Activated naive CD8-positive, alpha-beta T cell treated with anti-CD3 and anti-CD28 coated beads, Interleukin-2, amount 10 ng/mL, durations not matched to agents 7 days and 5 days (primary cell): ENCODE measurements around the gene GPR61. TPM values are rescaled to one million over a fixed set of nuclear protein-coding genes. Genes with fewer than 3 reads are reported as not detected.

Experiments used
- ATAC-seq: fragments of 150-1000 bp; cut with Tn5 transposase; one replicate; pipeline ENCODE4 v1.10.0; 2021; ENCODE audit warnings: low read depth, moderate library complexity
- POLR2A ChIA-PET: fragments of 350-600 bp; sonication (Branson Sonifier 250); formaldehyde crosslinking; loops from one replicate; lab custom pipeline; 2021; ENCODE audit warnings: antibody characterized with exemption; lab: Charles Lee
- DNase-seq: peaks from one replicate; pipeline ENCODE4 v3.0.0; 2021
- H3K27ac Mint-ChIP-seq: one replicate; pipeline ENCODE4 v1.8.0; 2022; ENCODE audit warnings: mild to moderate bottlenecking, mixed read lengths
- H3K27me3 Mint-ChIP-seq: one replicate; pipeline ENCODE4 v1.8.0; 2022; ENCODE audit warnings: mild to moderate bottlenecking, moderate library complexity, mixed read lengths
- H3K36me3 Mint-ChIP-seq: one replicate; pipeline ENCODE4 v1.8.0; 2021; ENCODE audit warnings: mild to moderate bottlenecking, mixed read lengths
- H3K4me1 Mint-ChIP-seq: one replicate; pipeline ENCODE4 v1.8.0; 2021; ENCODE audit warnings: mixed read lengths
- H3K4me3 Mint-ChIP-seq: one replicate; pipeline ENCODE4 v1.8.0; 2022; ENCODE audit warnings: mild to moderate bottlenecking, moderate library complexity, mixed read lengths
- H3K9me3 Mint-ChIP-seq: one replicate; pipeline ENCODE4 v1.8.0; 2021; ENCODE audit warnings: mixed read lengths
- total RNA-seq, 2 experiments: library from RNA; stranded (reverse); gene quantifications; one replicate each; pipeline ENCODE4 v1.2.3, GENCODE V29; 2021

GPR61 gene
- total RNA-seq, 2 experiments from 2014 or later = 0.39 TPM; not detected in 1

- ATAC-seq (peak; percentile 3), DNase-seq (peak; percentile 47)
- H3K27me3 Mint-ChIP-seq = peaks cover under 1% of the 10 kb centered on the region
- POLR2A ChIA-PET = interaction anchor here (0.9 to 9.6 kb wide), 8 partner anchors 15 to 249 kb away, joined by 3 to 212 read pairs (median 12); partner anchors contain the start of genes AMIGO1, ATXN7L2, CYB561D1 and PSMA5
- H3K4me3 Mint-ChIP-seq = peak overlapping the region; percentile 45
- no peaks in the 10 kb centered on the region for H3K9me3 Mint-ChIP-seq
- H3K27ac Mint-ChIP-seq = peak overlapping the region; percentile 80
- no peaks in the 10 kb centered on the region for H3K36me3 Mint-ChIP-seq
- peaks cover 30% of the 10 kb centered on the region for H3K4me1 Mint-ChIP-seq
These were observed 8.3 kb upstream of the GPR61 start for GRCh38 chr1:109531380-109531779.

GRCh38 chr1:109531826-109532364, 7.8 kb upstream of the GPR61 start:
- Mint-ChIP-seq H3K27ac (peak overlapping the region; percentile 80), H3K4me3 (peak overlapping the region; percentile 55)
- ATAC-seq = no peak

GRCh38 chr1:109532365-109533136, 7.1 kb upstream of the GPR61 start:
- ATAC-seq = peak; percentile 78
- H3K4me3 Mint-ChIP-seq = peak overlapping the region; percentile 55
- H3K27me3 Mint-ChIP-seq = no peaks in the 10 kb centered on the region
- peak overlapping the region; percentile 80 for H3K27ac Mint-ChIP-seq
- H3K36me3 Mint-ChIP-seq = no peaks in the 10 kb centered on the region
- no peaks in the 10 kb centered on the region for H3K9me3 Mint-ChIP-seq
- H3K4me1 Mint-ChIP-seq = peaks cover 30% of the 10 kb centered on the region
- POLR2A ChIA-PET = interaction anchor here (0.6 to 9.6 kb wide), 14 partner anchors 12 to 432 kb away, joined by 3 to 212 read pairs (median 6); partner anchors contain the start of genes AMIGO1, ATXN7L2, CYB561D1 and GNAI3
- peak; percentile 93 for DNase-seq

More at GRCh38 chr1:109531826-109532364, 7.8 kb upstream of the GPR61 start:
- peaks cover 30% of the 10 kb centered on the region for H3K4me1 Mint-ChIP-seq
- no peak for DNase-seq
- no peaks in the 10 kb centered on the region for H3K9me3 Mint-ChIP-seq
- no peaks in the 10 kb centered on the region for H3K36me3 Mint-ChIP-seq
- no peaks in the 10 kb centered on the region for H3K27me3 Mint-ChIP-seq
- POLR2A ChIA-PET = interaction anchor here (0.9 to 9.6 kb wide), 12 partner anchors 12 to 432 kb away, joined by 3 to 212 read pairs (median 7); partner anchors contain the start of genes AMIGO1, ATXN7L2, CYB561D1 and PSMA5

GRCh38 chr1:109534307-109534858, 5.3 kb upstream of the GPR61 start:
- Mint-ChIP-seq H3K4me3 (no peak overlapping the region), H3K27me3 (no peaks in the 10 kb centered on the region), H3K9me3 (no peaks in the 10 kb centered on the region), H3K36me3 (no peaks in the 10 kb centered on the region), H3K4me1 (peaks cover 27% of the 10 kb centered on the region), H3K27ac (no peak overlapping the region)
- ATAC-seq (no peak), DNase-seq (no peak)
- POLR2A ChIA-PET = interaction anchor here (0.7 to 9.6 kb wide), 3 partner anchors 15 to 50 kb away, joined by 3 to 212 read pairs (median 4); partner anchors contain the start of genes ATXN7L2 and CYB561D1

GRCh38 chr1:109535481-109535880, 4.2 kb upstream of the GPR61 start:
- no peaks in the 10 kb centered on the region for H3K9me3 Mint-ChIP-seq
- H3K4me3 Mint-ChIP-seq = no peak overlapping the region
- peaks cover 21% of the 10 kb centered on the region for H3K4me1 Mint-ChIP-seq
- H3K27ac Mint-ChIP-seq = no peak overlapping the region
- POLR2A ChIA-PET = interaction anchor here (1.4 to 9.6 kb wide), 2 partner anchors 39 to 51 kb away, joined by 3 to 212 read pairs; partner anchors contain the start of genes ATXN7L2 and CYB561D1
- H3K36me3 Mint-ChIP-seq = no peaks in the 10 kb centered on the region
- H3K27me3 Mint-ChIP-seq = peaks cover 2% of the 10 kb centered on the region
- ATAC-seq (no peak), DNase-seq (no peak)

- H3K4me1 Mint-ChIP-seq = peaks cover 17% of the 10 kb centered on the region
- DNase-seq = no peak
- POLR2A ChIA-PET = interaction anchor here (1.4 to 9.6 kb wide), 2 partner anchors 40 to 52 kb away, joined by 3 to 212 read pairs; partner anchors contain the start of genes ATXN7L2 and CYB561D1
- H3K27ac Mint-ChIP-seq = no peak overlapping the region
- ATAC-seq = no peak
- no peak overlapping the region for H3K4me3 Mint-ChIP-seq
- H3K36me3 Mint-ChIP-seq = no peaks in the 10 kb centered on the region
- H3K9me3 Mint-ChIP-seq = no peaks in the 10 kb centered on the region
- peaks cover 2% of the 10 kb centered on the region for H3K27me3 Mint-ChIP-seq
These were observed 3.6 kb upstream of the GPR61 start for GRCh38 chr1:109535971-109536491.

GRCh38 chr1:109537450-109538178, 2.1 kb upstream of the GPR61 start:
- no peak overlapping the region for H3K4me3 Mint-ChIP-seq
- DNase-seq (no peak), ATAC-seq (no peak)
- H3K27me3 Mint-ChIP-seq = peaks cover 2% of the 10 kb centered on the region
- POLR2A ChIA-PET = interaction anchor here (1.1 kb wide), 1 partner anchor 9 kb away, joined by 3 read pairs; no protein-coding TSS in a partner anchor
- H3K4me1 Mint-ChIP-seq = peaks cover 3% of the 10 kb centered on the region
- no peak overlapping the region for H3K27ac Mint-ChIP-seq
- H3K9me3 Mint-ChIP-seq = no peaks in the 10 kb centered on the region
- no peaks in the 10 kb centered on the region for H3K36me3 Mint-ChIP-seq

- DNase-seq (no peak), ATAC-seq (no peak)
- POLR2A ChIA-PET = interaction anchor here (0.5 to 1.8 kb wide), 2 partner anchors 55 to 463 kb away, joined by 5 read pairs; partner anchors contain the start of genes ATXN7L2 and TAF13
- H3K4me1 Mint-ChIP-seq = no peaks in the 10 kb centered on the region
- no peak overlapping the region for H3K27ac Mint-ChIP-seq
- H3K27me3 Mint-ChIP-seq = peaks cover 2% of the 10 kb centered on the region
- no peaks in the 10 kb centered on the region for H3K36me3 Mint-ChIP-seq
- no peaks in the 10 kb centered on the region for H3K9me3 Mint-ChIP-seq
- no peak overlapping the region for H3K4me3 Mint-ChIP-seq
These were observed 681 bp upstream of the GPR61 start for GRCh38 chr1:109538827-109539555.

GRCh38 chr1:109541102-109541501, 1.4 kb downstream of the GPR61 start:
- Mint-ChIP-seq H3K4me1 (peaks cover under 1% of the 10 kb centered on the region), H3K27me3 (peaks cover 2% of the 10 kb centered on the region), H3K36me3 (no peaks in the 10 kb centered on the region), H3K4me3 (no peak overlapping the region), H3K27ac (no peak overlapping the region), H3K9me3 (no peaks in the 10 kb centered on the region)
- ATAC-seq (no peak), DNase-seq (no peak)
- POLR2A ChIA-PET = interaction anchor here (1.8 kb wide), 1 partner anchor 57 kb away, joined by 5 read pairs; the partner anchor contains the start of gene ATXN7L2

GRCh38 chr1:109542657-109543056, 3.0 kb downstream of the GPR61 start:
- Mint-ChIP-seq H3K4me3 (no peak overlapping the region), H3K27ac (no peak overlapping the region), H3K4me1 (peaks cover 11% of the 10 kb centered on the region), H3K27me3 (peaks cover 2% of the 10 kb centered on the region), H3K36me3 (no peaks in the 10 kb centered on the region), H3K9me3 (no peaks in the 10 kb centered on the region)
- no peak for DNase-seq
- POLR2A ChIA-PET = interaction anchor here (0.6 kb wide), 1 partner anchor 169 kb away, joined by 5 read pairs; the partner anchor contains the start of gene GSTM5
- ATAC-seq = no peak

- DNase-seq (no peak), ATAC-seq (no peak)
- no peak overlapping the region for H3K27ac Mint-ChIP-seq
- POLR2A ChIA-PET = interaction anchor here (0.6 kb wide), 1 partner anchor 169 kb away, joined by 5 read pairs; the partner anchor contains the start of gene GSTM5
- H3K9me3 Mint-ChIP-seq = no peaks in the 10 kb centered on the region
- no peak overlapping the region for H3K4me3 Mint-ChIP-seq
- peaks cover 2% of the 10 kb centered on the region for H3K27me3 Mint-ChIP-seq
- H3K4me1 Mint-ChIP-seq = peaks cover 11% of the 10 kb centered on the region
- H3K36me3 Mint-ChIP-seq = no peaks in the 10 kb centered on the region
These were observed 3.8 kb downstream of the GPR61 start for GRCh38 chr1:109543283-109543987.
